SK-MEL-5 (cell line): Measurements from ENCODE around the gene TICRR. TPM values are rescaled to one million over a fixed set of nuclear protein-coding genes. Genes with fewer than 3 reads are reported as not detected.
A peak's percentile ranks its signal among the peaks of the same experiment; 100 is the strongest.

Experiments
- DNase-seq: peaks from one replicate; pipeline ENCODE4 v3.0.0-alpha.2; 2016; ENCODE audit warnings: low read depth, low spot score
- in situ Hi-C: cut with HindIII; loops from 2 replicates; pipeline ENCODE4 v1.10.0; 2016; ENCODE audit warnings: low sequenced_read_pairs, high pct_unique_total_duplicates, low pct_unique_long_range_greater_than_20kb
- total RNA-seq: library from RNA; depleted of rRNA; stranded (reverse); fragments of >200 nt; shearing (Covaris generic); gene quantifications from 2 replicates; pipeline ENCODE4 v1.2.3, GENCODE V29; 2014

The TICRR gene
- total RNA-seq, 1 experiment from 2014 or later = 3.7 TPM

- no peak for DNase-seq
- in situ Hi-C loops = no loop called here
Observed at GRCh38 chr15:89642106-89642505, 66.8 kb downstream of the TICRR start.

- in situ Hi-C loops = no loop called here
- no peak for DNase-seq
Observed at GRCh38 chr15:89645680-89646079, 70.4 kb downstream of the TICRR start.

- in situ Hi-C loops = no loop called here
Observed at GRCh38 chr15:89646416-89647141, 71.3 kb downstream of the TICRR start.

GRCh38 chr15:89647191-89647851 is 72.1 kb downstream of the TICRR start:
- in situ Hi-C loops = no loop called here
- DNase-seq = peak; percentile 65

More at GRCh38 chr15:89646416-89647141, 71.3 kb downstream of the TICRR start:
- DNase-seq = no peak

GRCh38 chr15:89648106-89649012 is 73.1 kb downstream of the TICRR start:
- in situ Hi-C loops = no loop called here
- no peak for DNase-seq

GRCh38 chr15:89649013-89649625 is 73.8 kb downstream of the TICRR start:
- in situ Hi-C loops = no loop called here
- DNase-seq = no peak

- in situ Hi-C loops = no loop called here
- no peak for DNase-seq
Observed at GRCh38 chr15:89649716-89650115, 74.4 kb downstream of the TICRR start.

- DNase-seq = no peak
- in situ Hi-C loops = no loop called here
Observed at GRCh38 chr15:89652131-89652530, 76.9 kb downstream of the TICRR start.

GRCh38 chr15:89652666-89653065 is 77.4 kb downstream of the TICRR start:
- DNase-seq = no peak
- in situ Hi-C loops = no loop called here

- DNase-seq = no peak
- in situ Hi-C loops = no loop called here
Observed at GRCh38 chr15:89653578-89653977, 78.3 kb downstream of the TICRR start.

GRCh38 chr15:89654301-89654761 is 79.1 kb downstream of the TICRR start:
- no peak for DNase-seq
- in situ Hi-C loops = no loop called here

- in situ Hi-C loops = no loop called here
- peak; percentile 18 for DNase-seq
Observed at GRCh38 chr15:89654847-89655805, 79.9 kb downstream of the TICRR start, which contains the start of gene KIF7. KIF7 (minus strand) TSS chr15:89655467; CDS start chr15:89652930, 2,537 bp downstream.

- in situ Hi-C loops = no loop called here
- no peak for DNase-seq
Observed at GRCh38 chr15:89656116-89656815, 81.0 kb downstream of the TICRR start.

GRCh38 chr15:89657686-89658200 is 82.5 kb downstream of the TICRR start:
- in situ Hi-C loops = no loop called here
- DNase-seq = no peak

GRCh38 chr15:89659295-89659694 is 84.0 kb downstream of the TICRR start:
- no peak for DNase-seq
- in situ Hi-C loops = no loop called here

- DNase-seq = no peak
- in situ Hi-C loops = no loop called here
Observed at GRCh38 chr15:89660556-89660955, 85.3 kb downstream of the TICRR start.
